ENCODE data around the gene CPT2.

CPT2 gene

GRCh38 chr1:53196485-53197290 is at the start of gene CPT2:
CPT2 (plus strand) TSS chr1:53196824; CDS start chr1:53196944, 120 bp downstream.
- peak; percentile 96 for DNase-seq (ENCODE audit: low spot score)

- DNase-seq (ENCODE audit: low spot score): no peak
Measured at GRCh38 chr1:53147174-53147573, 49.5 kb upstream of the CPT2 start.

- no peak for DNase-seq (ENCODE audit: low spot score)
Measured at GRCh38 chr1:53148123-53148522, 48.5 kb upstream of the CPT2 start.

GRCh38 chr1:53153752-53154151 is 42.9 kb upstream of the CPT2 start:
- no peak for DNase-seq (ENCODE audit: low spot score)

- no peak for DNase-seq (ENCODE audit: low spot score)
Measured at GRCh38 chr1:53154859-53155438, 41.7 kb upstream of the CPT2 start.

- DNase-seq (ENCODE audit: low spot score): no peak
Measured at GRCh38 chr1:53155534-53155933, 41.1 kb upstream of the CPT2 start.

- DNase-seq (ENCODE audit: low spot score): no peak
Measured at GRCh38 chr1:53155945-53156344, 40.7 kb upstream of the CPT2 start.

- DNase-seq (ENCODE audit: low spot score): no peak
Measured at GRCh38 chr1:53156783-53157182, 39.8 kb upstream of the CPT2 start.

- no peak for DNase-seq (ENCODE audit: low spot score)
Measured at GRCh38 chr1:53158900-53159299, 37.7 kb upstream of the CPT2 start.

GRCh38 chr1:53160924-53161378 is 35.7 kb upstream of the CPT2 start:
- DNase-seq (ENCODE audit: low spot score): no peak

GRCh38 chr1:53162621-53163020 is 34.0 kb upstream of the CPT2 start:
- no peak for DNase-seq (ENCODE audit: low spot score)

- no peak for DNase-seq (ENCODE audit: low spot score)
Measured at GRCh38 chr1:53163291-53163768, 33.3 kb upstream of the CPT2 start.

GRCh38 chr1:53165408-53165961 is 31.1 kb upstream of the CPT2 start:
- DNase-seq (ENCODE audit: low spot score): no peak

GRCh38 chr1:53166366-53166765 is 30.3 kb upstream of the CPT2 start:
- no peak for DNase-seq (ENCODE audit: low spot score)

- DNase-seq (ENCODE audit: low spot score): no peak
Measured at GRCh38 chr1:53166912-53167311, 29.7 kb upstream of the CPT2 start.

- peak; percentile 81 for DNase-seq (ENCODE audit: low spot score)
Measured at GRCh38 chr1:53172426-53173128, 24.0 kb upstream of the CPT2 start.

- DNase-seq (ENCODE audit: low spot score): no peak
Measured at GRCh38 chr1:53174971-53175913, 21.4 kb upstream of the CPT2 start.

- DNase-seq (ENCODE audit: low spot score): no peak
Measured at GRCh38 chr1:53176452-53177208, 20.0 kb upstream of the CPT2 start.

GRCh38 chr1:53180226-53180625 is 16.4 kb upstream of the CPT2 start:
- DNase-seq (ENCODE audit: low spot score): no peak

- DNase-seq (ENCODE audit: low spot score): no peak
Measured at GRCh38 chr1:53180951-53181350, 15.7 kb upstream of the CPT2 start.
